ENCODE results near the gene DLG1. TPM values are rescaled to one million over a fixed set of nuclear protein-coding genes. Genes with fewer than 3 reads are reported as not detected.

The DLG1 gene
- total and polyA plus RNA-seq, 2 donors (not counting 1 experiment from before 2014, with no cell fraction given): 47.7 to 53.0 TPM

DNA sequence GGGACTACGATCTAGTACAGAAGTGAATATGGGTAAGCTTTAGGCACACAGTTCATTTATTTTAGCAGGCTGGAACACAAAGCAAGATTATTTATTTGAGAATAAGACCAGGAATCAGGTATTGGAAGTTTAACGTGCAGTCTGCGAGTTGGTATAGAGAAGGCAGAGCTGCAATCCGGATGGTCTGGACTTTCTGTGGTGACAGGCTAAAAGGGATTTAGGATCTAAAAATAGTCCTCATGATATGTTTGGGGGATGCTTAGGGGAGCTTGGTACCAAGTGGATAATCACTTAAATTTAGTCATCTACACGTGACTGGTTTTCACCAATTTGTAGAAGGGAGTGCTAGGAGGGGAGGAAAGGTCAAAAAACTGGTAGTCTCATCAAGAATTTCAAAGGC, 119.4 kb downstream of the DLG1 start:
- H3K36me3 ChIP-seq (ENCODE audit: control insufficient read depth, insufficient read depth, low read length): peaks cover 2% of the 10 kb centered on the region
- H2AFZ ChIP-seq (ENCODE audit: low read length): no peak overlapping the region
- no peaks in the 10 kb centered on the region for H3K27me3 ChIP-seq (ENCODE audit: control insufficient read depth, insufficient read depth, low read length)
- H3K27ac ChIP-seq (ENCODE audit: insufficient read depth, low read length): no peak overlapping the region
- H3K4me1 ChIP-seq (ENCODE audit: control insufficient read depth, extremely low read depth, insufficient read depth, low read length): peaks cover 3% of the 10 kb centered on the region
- no peaks in the 10 kb centered on the region for H3K79me2 ChIP-seq (ENCODE audit: control insufficient read depth, insufficient read depth, low read length)
- no peak overlapping the region for H3K4me3 ChIP-seq (replicated peaks in 1 of 4; ENCODE audit: control extremely low read depth in 1 of 4, insufficient read depth in 1 of 4, low read depth in 3 of 4, low read length in 4 of 4)
- H3K4me2 ChIP-seq (ENCODE audit: extremely low read depth, insufficient read depth, low read length): no peak overlapping the region
- no peak overlapping the region for H3K9ac ChIP-seq (ENCODE audit: insufficient read depth, low read length)
- no peaks in the 10 kb centered on the region for H3K9me3 ChIP-seq (ENCODE audit: control insufficient read depth, insufficient read depth, low read depth, low read length)
- no peak for DNase-seq (ENCODE audit: low read depth in 2 of 2)
- no peaks in the 10 kb centered on the region for H4K20me1 ChIP-seq (ENCODE audit: control insufficient read depth, extremely low read depth, insufficient read depth, low read length)
- no peak for TF ChIP-seq EZH2 (IDR thresholded peaks at IDR 0.05; ENCODE audit: low read length, missing control alignments)
- TF ChIP-seq, protein P1, sequence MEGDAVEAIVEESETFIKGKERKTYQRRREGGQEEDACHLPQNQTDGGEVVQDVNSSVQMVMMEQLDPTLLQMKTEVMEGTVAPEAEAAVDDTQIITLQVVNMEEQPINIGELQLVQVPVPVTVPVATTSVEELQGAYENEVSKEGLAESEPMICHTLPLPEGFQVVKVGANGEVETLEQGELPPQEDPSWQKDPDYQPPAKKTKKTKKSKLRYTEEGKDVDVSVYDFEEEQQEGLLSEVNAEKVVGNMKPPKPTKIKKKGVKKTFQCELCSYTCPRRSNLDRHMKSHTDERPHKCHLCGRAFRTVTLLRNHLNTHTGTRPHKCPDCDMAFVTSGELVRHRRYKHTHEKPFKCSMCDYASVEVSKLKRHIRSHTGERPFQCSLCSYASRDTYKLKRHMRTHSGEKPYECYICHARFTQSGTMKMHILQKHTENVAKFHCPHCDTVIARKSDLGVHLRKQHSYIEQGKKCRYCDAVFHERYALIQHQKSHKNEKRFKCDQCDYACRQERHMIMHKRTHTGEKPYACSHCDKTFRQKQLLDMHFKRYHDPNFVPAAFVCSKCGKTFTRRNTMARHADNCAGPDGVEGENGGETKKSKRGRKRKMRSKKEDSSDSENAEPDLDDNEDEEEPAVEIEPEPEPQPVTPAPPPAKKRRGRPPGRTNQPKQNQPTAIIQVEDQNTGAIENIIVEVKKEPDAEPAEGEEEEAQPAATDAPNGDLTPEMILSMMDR (conservative IDR thresholded peaks at IDR 0.05 in 1 of 2, IDR thresholded peaks at IDR 0.05 in 1 of 2; ENCODE audit: low read depth in 1 of 2, low read length in 2 of 2): no peak

DNA sequence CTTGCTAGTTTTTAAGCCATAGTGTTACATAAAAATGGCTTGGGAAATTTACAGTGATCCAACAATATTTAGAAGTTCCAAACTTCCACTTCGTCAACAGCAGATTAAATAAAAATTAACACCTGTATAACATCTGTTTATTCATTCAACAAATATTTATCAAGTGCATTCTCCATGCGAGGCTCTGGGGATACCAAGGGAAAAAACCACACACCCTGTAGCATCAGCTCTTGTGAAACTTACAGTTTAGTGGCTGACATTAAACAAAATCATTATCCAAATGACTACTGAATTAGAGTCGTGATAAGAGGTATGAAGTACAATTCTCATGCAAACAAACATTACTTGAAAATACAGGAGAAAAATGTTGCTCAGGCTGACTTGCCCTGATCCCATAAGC, 122.9 kb downstream of the DLG1 start:
- Histone ChIP-seq H4K20me1 (ENCODE audit: control insufficient read depth, extremely low read depth, insufficient read depth, low read length) (no peaks in the 10 kb centered on the region), H3K9me3 (ENCODE audit: control insufficient read depth, insufficient read depth, low read depth, low read length) (no peaks in the 10 kb centered on the region), H2AFZ (ENCODE audit: low read length) (no peak overlapping the region), H3K4me1 (ENCODE audit: control insufficient read depth, extremely low read depth, insufficient read depth, low read length) (no peaks in the 10 kb centered on the region), H3K36me3 (ENCODE audit: control insufficient read depth, insufficient read depth, low read length) (peaks cover 2% of the 10 kb centered on the region), H3K4me2 (ENCODE audit: extremely low read depth, insufficient read depth, low read length) (no peak overlapping the region), H3K27me3 (ENCODE audit: control insufficient read depth, insufficient read depth, low read length) (no peaks in the 10 kb centered on the region), H3K9ac (ENCODE audit: insufficient read depth, low read length) (no peak overlapping the region), H3K79me2 (ENCODE audit: control insufficient read depth, insufficient read depth, low read length) (no peaks in the 10 kb centered on the region), H3K4me3 (replicated peaks in 1 of 4; ENCODE audit: control extremely low read depth in 1 of 4, insufficient read depth in 1 of 4, low read depth in 3 of 4, low read length in 4 of 4) (no peak overlapping the region), H3K27ac (ENCODE audit: insufficient read depth, low read length) (no peak overlapping the region)
- TF ChIP-seq, protein P1 (conservative IDR thresholded peaks at IDR 0.05 in 1 of 2, IDR thresholded peaks at IDR 0.05 in 1 of 2; ENCODE audit: low read depth in 1 of 2, low read length in 2 of 2): no peak
- no peak for TF ChIP-seq EZH2 (IDR thresholded peaks at IDR 0.05; ENCODE audit: low read length, missing control alignments)
- DNase-seq (ENCODE audit: low read depth in 2 of 2): no peak

DNA sequence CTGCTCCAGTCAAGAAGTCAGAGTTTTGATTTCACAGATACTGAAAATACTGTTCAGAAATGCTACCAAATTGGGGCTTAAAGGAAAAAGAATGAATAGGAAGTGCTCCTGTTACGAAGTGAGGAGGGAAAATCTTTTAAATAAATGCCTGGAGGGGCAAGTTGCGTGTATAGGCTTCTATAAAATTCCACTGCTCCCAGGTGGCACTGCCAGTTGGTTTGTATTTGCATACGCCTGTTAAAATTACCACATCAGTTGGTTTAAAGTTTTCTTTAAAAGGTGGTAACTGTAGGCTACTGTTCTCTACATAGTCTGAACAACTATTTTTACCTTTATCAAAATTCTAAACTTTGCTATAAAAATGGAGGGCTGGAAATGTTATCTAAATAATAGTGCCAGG, 123.5 kb downstream of the DLG1 start:
- no peaks in the 10 kb centered on the region for H3K9me3 ChIP-seq (ENCODE audit: control insufficient read depth, insufficient read depth, low read depth, low read length)
- H3K9ac ChIP-seq (ENCODE audit: insufficient read depth, low read length): no peak overlapping the region
- no peak overlapping the region for H3K4me3 ChIP-seq (replicated peaks in 1 of 4; ENCODE audit: control extremely low read depth in 1 of 4, insufficient read depth in 1 of 4, low read depth in 3 of 4, low read length in 4 of 4)
- H3K27me3 ChIP-seq (ENCODE audit: control insufficient read depth, insufficient read depth, low read length): no peaks in the 10 kb centered on the region
- no peaks in the 10 kb centered on the region for H4K20me1 ChIP-seq (ENCODE audit: control insufficient read depth, extremely low read depth, insufficient read depth, low read length)
- H3K27ac ChIP-seq (ENCODE audit: insufficient read depth, low read length): no peak overlapping the region
- no peaks in the 10 kb centered on the region for H3K79me2 ChIP-seq (ENCODE audit: control insufficient read depth, insufficient read depth, low read length)
- peaks cover 2% of the 10 kb centered on the region for H3K36me3 ChIP-seq (ENCODE audit: control insufficient read depth, insufficient read depth, low read length)
- H3K4me1 ChIP-seq (ENCODE audit: control insufficient read depth, extremely low read depth, insufficient read depth, low read length): no peaks in the 10 kb centered on the region
- no peak for DNase-seq (ENCODE audit: low read depth in 2 of 2)
- H2AFZ ChIP-seq (ENCODE audit: low read length): no peak overlapping the region
- TF ChIP-seq, protein P1 (conservative IDR thresholded peaks at IDR 0.05 in 1 of 2, IDR thresholded peaks at IDR 0.05 in 1 of 2; ENCODE audit: low read depth in 1 of 2, low read length in 2 of 2): no peak
- TF ChIP-seq EZH2 (IDR thresholded peaks at IDR 0.05; ENCODE audit: low read length, missing control alignments): no peak
- no peak overlapping the region for H3K4me2 ChIP-seq (ENCODE audit: extremely low read depth, insufficient read depth, low read length)

All from fibroblast of lung (primary cell).